ENCODE measurements around the gene WNT7B. TPM values are rescaled to one million over a fixed set of nuclear protein-coding genes. Genes with fewer than 3 reads are reported as not detected.

Gene WNT7B
- total and polyA plus RNA-seq, 2 experiments from 2014 or later: 0.10 TPM; not detected in 1

DNA sequence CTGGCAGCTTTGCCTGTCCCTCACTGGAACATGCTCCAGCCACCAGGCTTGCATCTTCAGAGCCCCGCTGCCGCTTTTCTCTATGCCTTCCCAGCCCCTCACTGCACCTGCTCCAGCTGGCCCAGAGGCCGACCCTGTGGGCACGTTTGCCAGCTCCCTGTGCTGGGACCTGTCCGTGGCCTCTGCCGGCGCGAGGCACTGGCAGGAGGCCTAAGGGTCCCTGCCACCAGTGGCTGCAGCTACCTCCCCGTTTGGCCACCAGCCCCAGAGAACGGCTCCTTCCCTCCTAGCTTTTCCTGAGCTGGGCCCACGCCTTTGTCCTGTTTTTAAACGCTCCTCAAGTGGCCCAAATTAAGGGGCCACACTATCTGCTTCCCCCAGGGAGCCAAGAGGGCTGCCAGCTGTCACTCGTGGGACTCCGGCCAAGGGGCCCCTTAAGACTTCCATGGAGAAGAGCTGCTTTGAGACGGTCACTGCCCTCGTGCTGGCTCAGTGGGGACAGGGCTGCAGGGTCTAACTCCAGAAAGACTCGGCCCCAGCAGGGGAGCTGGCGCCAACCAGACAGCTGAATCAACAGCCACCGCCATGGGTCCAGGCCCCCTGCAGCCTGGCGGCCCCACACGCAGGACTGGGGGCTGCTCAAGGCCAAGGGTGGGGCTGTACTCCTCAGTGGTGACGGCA is 24.6 kb upstream of the WNT7B start:
- no peaks in the 10 kb centered on the region for H3K9me2 ChIP-seq (ENCODE audit: insufficient read depth)
- ATAC-seq (no peak), DNase-seq (ENCODE audit: low spot score) (no peak)
- no peaks in the 10 kb centered on the region for H3K36me3 ChIP-seq (ENCODE audit: insufficient read depth)
- H3K79me2 ChIP-seq (replicated peaks; ENCODE audit: insufficient read depth): no peaks in the 10 kb centered on the region
- no peak overlapping the region for H3K4me3 ChIP-seq
- Mint-ChIP-seq H3K9me3 (no peaks in the 10 kb centered on the region), H3K27ac (no peak overlapping the region), H3K27me3 (ENCODE audit: insufficient read depth, low read depth, poor library complexity) (peaks cover 5% of the 10 kb centered on the region), H3K4me1 (peaks cover 5% of the 10 kb centered on the region; the same call in 2 of the 3 replicates), H3K4me3 (no peak overlapping the region), H3K36me3 (ENCODE audit: low read depth) (no peaks in the 10 kb centered on the region; the same call in 2 of the 3 replicates)
- H2AFZ ChIP-seq: no peak overlapping the region
- no peaks in the 10 kb centered on the region for H3K27me3 ChIP-seq (ENCODE audit: insufficient read depth)
- H3K4me2 ChIP-seq: no peak overlapping the region
- H3F3A ChIP-seq (replicated peaks; ENCODE audit: low read depth): no peaks in the 10 kb centered on the region
- no peak overlapping the region for H3K27ac ChIP-seq (ENCODE audit: low read depth)
- no peaks in the 10 kb centered on the region for H4K20me1 ChIP-seq (replicated peaks; ENCODE audit: insufficient read depth)
- TF ChIP-seq EZH2phosphoT487 (IDR thresholded peaks at IDR 0.05; ENCODE audit: unreplicated experiment) (no peak), NANOG (IDR thresholded peaks at IDR 0.05; ENCODE audit: borderline replicate concordance) (no peak), CREB1 (CRISPR knock-in tag; IDR thresholded peaks at IDR 0.05; ENCODE audit: low read depth) (no peak), ZNF331 (CRISPR knock-in tag; IDR thresholded peaks at IDR 0.05; ENCODE audit: low read depth) (no peak), POLR2AphosphoS5 (IDR thresholded peaks at IDR 0.05; ENCODE audit: low read depth) (no peak), EZH2 (IDR thresholded peaks at IDR 0.05; ENCODE audit: low read depth, unreplicated experiment) (no peak), ZNF114 (CRISPR knock-in tag; IDR thresholded peaks at IDR 0.05) (no peak), STAT1 (IDR thresholded peaks at IDR 0.05; ENCODE audit: unreplicated experiment) (no peak), JUNB (IDR thresholded peaks at IDR 0.05; ENCODE audit: unreplicated experiment) (no peak)
- TF ChIP-seq, protein P1, sequence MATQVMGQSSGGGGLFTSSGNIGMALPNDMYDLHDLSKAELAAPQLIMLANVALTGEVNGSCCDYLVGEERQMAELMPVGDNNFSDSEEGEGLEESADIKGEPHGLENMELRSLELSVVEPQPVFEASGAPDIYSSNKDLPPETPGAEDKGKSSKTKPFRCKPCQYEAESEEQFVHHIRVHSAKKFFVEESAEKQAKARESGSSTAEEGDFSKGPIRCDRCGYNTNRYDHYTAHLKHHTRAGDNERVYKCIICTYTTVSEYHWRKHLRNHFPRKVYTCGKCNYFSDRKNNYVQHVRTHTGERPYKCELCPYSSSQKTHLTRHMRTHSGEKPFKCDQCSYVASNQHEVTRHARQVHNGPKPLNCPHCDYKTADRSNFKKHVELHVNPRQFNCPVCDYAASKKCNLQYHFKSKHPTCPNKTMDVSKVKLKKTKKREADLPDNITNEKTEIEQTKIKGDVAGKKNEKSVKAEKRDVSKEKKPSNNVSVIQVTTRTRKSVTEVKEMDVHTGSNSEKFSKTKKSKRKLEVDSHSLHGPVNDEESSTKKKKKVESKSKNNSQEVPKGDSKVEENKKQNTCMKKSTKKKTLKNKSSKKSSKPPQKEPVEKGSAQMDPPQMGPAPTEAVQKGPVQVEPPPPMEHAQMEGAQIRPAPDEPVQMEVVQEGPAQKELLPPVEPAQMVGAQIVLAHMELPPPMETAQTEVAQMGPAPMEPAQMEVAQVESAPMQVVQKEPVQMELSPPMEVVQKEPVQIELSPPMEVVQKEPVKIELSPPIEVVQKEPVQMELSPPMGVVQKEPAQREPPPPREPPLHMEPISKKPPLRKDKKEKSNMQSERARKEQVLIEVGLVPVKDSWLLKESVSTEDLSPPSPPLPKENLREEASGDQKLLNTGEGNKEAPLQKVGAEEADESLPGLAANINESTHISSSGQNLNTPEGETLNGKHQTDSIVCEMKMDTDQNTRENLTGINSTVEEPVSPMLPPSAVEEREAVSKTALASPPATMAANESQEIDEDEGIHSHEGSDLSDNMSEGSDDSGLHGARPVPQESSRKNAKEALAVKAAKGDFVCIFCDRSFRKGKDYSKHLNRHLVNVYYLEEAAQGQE (IDR thresholded peaks at IDR 0.05; ENCODE audit: unreplicated experiment): no peak
- TF ChIP-seq, protein P2, sequence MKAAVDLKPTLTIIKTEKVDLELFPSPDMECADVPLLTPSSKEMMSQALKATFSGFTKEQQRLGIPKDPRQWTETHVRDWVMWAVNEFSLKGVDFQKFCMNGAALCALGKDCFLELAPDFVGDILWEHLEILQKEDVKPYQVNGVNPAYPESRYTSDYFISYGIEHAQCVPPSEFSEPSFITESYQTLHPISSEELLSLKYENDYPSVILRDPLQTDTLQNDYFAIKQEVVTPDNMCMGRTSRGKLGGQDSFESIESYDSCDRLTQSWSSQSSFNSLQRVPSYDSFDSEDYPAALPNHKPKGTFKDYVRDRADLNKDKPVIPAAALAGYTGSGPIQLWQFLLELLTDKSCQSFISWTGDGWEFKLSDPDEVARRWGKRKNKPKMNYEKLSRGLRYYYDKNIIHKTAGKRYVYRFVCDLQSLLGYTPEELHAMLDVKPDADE (IDR thresholded peaks at IDR 0.05): no peak
- TF ChIP-seq, protein P3, sequence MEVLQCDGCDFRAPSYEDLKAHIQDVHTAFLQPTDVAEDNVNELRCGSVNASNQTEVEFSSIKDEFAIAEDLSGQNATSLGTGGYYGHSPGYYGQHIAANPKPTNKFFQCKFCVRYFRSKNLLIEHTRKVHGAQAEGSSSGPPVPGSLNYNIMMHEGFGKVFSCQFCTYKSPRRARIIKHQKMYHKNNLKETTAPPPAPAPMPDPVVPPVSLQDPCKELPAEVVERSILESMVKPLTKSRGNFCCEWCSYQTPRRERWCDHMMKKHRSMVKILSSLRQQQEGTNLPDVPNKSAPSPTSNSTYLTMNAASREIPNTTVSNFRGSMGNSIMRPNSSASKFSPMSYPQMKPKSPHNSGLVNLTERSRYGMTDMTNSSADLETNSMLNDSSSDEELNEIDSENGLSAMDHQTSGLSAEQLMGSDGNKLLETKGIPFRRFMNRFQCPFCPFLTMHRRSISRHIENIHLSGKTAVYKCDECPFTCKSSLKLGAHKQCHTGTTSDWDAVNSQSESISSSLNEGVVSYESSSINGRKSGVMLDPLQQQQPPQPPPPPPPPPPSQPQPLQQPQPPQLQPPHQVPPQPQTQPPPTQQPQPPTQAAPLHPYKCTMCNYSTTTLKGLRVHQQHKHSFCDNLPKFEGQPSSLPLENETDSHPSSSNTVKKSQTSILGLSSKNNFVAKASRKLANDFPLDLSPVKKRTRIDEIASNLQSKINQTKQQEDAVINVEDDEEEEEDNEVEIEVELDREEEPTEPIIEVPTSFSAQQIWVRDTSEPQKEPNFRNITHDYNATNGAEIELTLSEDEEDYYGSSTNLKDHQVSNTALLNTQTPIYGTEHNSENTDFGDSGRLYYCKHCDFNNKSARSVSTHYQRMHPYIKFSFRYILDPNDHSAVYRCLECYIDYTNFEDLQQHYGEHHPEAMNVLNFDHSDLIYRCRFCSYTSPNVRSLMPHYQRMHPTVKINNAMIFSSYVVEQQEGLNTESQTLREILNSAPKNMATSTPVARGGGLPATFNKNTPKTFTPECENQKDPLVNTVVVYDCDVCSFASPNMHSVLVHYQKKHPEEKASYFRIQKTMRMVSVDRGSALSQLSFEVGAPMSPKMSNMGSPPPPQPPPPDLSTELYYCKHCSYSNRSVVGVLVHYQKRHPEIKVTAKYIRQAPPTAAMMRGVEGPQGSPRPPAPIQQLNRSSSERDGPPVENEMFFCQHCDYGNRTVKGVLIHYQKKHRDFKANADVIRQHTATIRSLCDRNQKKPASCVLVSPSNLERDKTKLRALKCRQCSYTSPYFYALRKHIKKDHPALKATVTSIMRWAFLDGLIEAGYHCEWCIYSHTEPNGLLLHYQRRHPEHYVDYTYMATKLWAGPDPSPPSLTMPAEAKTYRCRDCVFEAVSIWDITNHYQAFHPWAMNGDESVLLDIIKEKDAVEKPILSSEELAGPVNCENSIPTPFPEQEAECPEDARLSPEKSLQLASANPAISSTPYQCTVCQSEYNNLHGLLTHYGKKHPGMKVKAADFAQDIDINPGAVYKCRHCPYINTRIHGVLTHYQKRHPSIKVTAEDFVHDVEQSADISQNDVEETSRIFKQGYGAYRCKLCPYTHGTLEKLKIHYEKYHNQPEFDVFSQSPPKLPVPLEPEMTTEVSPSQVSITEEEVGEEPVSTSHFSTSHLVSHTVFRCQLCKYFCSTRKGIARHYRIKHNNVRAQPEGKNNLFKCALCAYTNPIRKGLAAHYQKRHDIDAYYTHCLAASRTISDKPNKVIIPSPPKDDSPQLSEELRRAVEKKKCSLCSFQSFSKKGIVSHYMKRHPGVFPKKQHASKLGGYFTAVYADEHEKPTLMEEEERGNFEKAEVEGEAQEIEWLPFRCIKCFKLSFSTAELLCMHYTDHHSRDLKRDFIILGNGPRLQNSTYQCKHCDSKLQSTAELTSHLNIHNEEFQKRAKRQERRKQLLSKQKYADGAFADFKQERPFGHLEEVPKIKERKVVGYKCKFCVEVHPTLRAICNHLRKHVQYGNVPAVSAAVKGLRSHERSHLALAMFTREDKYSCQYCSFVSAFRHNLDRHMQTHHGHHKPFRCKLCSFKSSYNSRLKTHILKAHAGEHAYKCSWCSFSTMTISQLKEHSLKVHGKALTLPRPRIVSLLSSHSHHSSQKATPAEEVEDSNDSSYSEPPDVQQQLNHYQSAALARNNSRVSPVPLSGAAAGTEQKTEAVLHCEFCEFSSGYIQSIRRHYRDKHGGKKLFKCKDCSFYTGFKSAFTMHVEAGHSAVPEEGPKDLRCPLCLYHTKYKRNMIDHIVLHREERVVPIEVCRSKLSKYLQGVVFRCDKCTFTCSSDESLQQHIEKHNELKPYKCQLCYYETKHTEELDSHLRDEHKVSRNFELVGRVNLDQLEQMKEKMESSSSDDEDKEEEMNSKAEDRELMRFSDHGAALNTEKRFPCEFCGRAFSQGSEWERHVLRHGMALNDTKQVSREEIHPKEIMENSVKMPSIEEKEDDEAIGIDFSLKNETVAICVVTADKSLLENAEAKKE (CRISPR knock-in tag; IDR thresholded peaks at IDR 0.05): no peak
- TF ChIP-seq, protein P4, sequence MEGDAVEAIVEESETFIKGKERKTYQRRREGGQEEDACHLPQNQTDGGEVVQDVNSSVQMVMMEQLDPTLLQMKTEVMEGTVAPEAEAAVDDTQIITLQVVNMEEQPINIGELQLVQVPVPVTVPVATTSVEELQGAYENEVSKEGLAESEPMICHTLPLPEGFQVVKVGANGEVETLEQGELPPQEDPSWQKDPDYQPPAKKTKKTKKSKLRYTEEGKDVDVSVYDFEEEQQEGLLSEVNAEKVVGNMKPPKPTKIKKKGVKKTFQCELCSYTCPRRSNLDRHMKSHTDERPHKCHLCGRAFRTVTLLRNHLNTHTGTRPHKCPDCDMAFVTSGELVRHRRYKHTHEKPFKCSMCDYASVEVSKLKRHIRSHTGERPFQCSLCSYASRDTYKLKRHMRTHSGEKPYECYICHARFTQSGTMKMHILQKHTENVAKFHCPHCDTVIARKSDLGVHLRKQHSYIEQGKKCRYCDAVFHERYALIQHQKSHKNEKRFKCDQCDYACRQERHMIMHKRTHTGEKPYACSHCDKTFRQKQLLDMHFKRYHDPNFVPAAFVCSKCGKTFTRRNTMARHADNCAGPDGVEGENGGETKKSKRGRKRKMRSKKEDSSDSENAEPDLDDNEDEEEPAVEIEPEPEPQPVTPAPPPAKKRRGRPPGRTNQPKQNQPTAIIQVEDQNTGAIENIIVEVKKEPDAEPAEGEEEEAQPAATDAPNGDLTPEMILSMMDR (conservative IDR thresholded peaks at IDR 0.05; ENCODE audit: low read depth in 2 of 2): no peak
- H3K4me1 ChIP-seq (ENCODE audit: insufficient read depth): no peaks in the 10 kb centered on the region

Measured in GM23338 (cell line).